ENCODE data around the gene FMNL3. TPM values are rescaled to one million over a fixed set of nuclear protein-coding genes. Genes with fewer than 3 reads are reported as not detected.

FMNL3 gene
- total and polyA plus RNA-seq, 2 experiments from 2014 or later = 8.7 to 32.6 TPM

DNA sequence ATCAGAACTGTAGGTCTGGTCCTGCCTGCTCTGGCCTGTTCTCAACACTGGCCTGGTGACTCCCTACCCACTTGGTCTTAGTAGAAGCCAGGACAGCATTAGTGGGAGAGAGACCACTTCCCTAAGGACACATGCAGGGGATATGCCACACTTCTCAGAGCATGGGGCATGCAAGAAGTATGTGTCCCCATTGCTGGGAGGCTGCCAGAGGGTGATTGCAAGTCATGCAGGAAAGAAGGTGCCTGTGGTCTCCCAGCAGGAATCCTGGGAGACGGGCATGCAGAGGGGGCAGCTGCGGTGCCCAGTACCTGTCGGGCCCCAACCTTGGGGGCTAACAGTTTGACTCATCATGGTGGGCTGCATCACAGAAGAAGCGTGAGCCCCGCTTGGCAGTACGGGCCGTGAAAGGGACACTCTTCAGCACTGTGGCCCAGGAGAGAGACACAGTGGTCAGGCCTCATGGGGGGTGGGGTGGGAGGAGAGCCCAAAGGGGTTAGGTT, 60.8 kb downstream of the FMNL3 start:
- ATAC-seq = no peak
- H3K27ac Mint-ChIP-seq = no peak overlapping the region

DNA sequence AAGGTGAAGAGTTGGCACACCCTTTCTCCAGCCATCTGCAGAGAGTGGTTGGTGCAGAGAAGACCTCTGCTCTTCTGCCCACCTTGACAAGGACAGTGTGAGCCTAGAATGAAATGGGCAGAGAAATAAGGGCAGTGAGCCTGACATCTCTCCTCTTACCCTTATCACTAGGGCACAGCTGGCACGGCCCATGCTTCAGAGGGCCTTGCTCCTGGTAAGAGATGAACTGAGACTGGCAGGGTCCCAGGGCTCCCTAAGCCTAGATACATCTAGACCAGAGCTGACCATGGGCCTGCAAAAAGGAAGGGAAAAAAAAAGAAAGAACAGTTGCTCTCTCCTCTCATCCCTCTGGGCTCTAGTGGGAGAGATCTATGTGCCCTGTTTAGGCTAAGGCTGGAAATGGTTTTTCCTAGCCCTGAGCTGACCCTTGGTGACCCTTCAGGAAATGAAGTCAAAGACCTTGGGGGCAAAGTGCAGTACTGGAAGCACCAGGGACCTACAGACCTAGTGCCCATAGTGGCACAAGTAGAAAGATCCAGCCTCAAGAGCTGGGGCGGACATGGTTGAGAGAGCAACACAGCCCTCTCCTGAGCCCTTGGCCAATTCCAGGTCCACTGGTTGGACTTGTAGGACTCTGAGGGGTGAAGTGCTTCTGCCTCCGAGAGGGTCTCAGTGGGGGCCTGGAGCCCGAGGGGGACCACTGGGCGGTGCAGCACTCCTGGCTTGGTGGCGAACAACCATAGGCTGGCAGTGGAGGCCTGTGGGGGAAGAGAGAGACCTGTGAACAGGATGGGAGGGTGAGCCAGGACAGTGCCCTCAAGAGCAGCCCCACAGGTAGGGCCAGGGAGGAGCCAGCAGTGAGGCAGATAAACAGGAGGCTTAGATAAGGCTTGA, 61.8 kb downstream of the FMNL3 start:
- Histone ChIP-seq H3K4me3 (no peak overlapping the region), H3K79me2 (replicated peaks; ENCODE audit: insufficient read depth) (no peaks in the 10 kb centered on the region), H3K4me2 (no peak overlapping the region), H2AFZ (no peak overlapping the region), H3K9me2 (ENCODE audit: insufficient read depth) (no peaks in the 10 kb centered on the region), H3K4me1 (ENCODE audit: insufficient read depth) (peaks cover 2% of the 10 kb centered on the region; the same call in 1 of the 2 replicates), H3K27me3 (ENCODE audit: insufficient read depth) (no peaks in the 10 kb centered on the region), H3F3A (replicated peaks; ENCODE audit: low read depth) (no peaks in the 10 kb centered on the region), H3K27ac (ENCODE audit: low read depth) (peak overlapping the region; percentile 42; the same call in 1 of the 2 replicates), H3K36me3 (ENCODE audit: insufficient read depth) (peaks cover 4% of the 10 kb centered on the region), H4K20me1 (replicated peaks; ENCODE audit: insufficient read depth) (peaks cover 3% of the 10 kb centered on the region; the same call in 1 of the 2 replicates)
- TF ChIP-seq NANOG (IDR thresholded peaks at IDR 0.05; ENCODE audit: borderline replicate concordance) = no peak
- TF ChIP-seq, protein P1, sequence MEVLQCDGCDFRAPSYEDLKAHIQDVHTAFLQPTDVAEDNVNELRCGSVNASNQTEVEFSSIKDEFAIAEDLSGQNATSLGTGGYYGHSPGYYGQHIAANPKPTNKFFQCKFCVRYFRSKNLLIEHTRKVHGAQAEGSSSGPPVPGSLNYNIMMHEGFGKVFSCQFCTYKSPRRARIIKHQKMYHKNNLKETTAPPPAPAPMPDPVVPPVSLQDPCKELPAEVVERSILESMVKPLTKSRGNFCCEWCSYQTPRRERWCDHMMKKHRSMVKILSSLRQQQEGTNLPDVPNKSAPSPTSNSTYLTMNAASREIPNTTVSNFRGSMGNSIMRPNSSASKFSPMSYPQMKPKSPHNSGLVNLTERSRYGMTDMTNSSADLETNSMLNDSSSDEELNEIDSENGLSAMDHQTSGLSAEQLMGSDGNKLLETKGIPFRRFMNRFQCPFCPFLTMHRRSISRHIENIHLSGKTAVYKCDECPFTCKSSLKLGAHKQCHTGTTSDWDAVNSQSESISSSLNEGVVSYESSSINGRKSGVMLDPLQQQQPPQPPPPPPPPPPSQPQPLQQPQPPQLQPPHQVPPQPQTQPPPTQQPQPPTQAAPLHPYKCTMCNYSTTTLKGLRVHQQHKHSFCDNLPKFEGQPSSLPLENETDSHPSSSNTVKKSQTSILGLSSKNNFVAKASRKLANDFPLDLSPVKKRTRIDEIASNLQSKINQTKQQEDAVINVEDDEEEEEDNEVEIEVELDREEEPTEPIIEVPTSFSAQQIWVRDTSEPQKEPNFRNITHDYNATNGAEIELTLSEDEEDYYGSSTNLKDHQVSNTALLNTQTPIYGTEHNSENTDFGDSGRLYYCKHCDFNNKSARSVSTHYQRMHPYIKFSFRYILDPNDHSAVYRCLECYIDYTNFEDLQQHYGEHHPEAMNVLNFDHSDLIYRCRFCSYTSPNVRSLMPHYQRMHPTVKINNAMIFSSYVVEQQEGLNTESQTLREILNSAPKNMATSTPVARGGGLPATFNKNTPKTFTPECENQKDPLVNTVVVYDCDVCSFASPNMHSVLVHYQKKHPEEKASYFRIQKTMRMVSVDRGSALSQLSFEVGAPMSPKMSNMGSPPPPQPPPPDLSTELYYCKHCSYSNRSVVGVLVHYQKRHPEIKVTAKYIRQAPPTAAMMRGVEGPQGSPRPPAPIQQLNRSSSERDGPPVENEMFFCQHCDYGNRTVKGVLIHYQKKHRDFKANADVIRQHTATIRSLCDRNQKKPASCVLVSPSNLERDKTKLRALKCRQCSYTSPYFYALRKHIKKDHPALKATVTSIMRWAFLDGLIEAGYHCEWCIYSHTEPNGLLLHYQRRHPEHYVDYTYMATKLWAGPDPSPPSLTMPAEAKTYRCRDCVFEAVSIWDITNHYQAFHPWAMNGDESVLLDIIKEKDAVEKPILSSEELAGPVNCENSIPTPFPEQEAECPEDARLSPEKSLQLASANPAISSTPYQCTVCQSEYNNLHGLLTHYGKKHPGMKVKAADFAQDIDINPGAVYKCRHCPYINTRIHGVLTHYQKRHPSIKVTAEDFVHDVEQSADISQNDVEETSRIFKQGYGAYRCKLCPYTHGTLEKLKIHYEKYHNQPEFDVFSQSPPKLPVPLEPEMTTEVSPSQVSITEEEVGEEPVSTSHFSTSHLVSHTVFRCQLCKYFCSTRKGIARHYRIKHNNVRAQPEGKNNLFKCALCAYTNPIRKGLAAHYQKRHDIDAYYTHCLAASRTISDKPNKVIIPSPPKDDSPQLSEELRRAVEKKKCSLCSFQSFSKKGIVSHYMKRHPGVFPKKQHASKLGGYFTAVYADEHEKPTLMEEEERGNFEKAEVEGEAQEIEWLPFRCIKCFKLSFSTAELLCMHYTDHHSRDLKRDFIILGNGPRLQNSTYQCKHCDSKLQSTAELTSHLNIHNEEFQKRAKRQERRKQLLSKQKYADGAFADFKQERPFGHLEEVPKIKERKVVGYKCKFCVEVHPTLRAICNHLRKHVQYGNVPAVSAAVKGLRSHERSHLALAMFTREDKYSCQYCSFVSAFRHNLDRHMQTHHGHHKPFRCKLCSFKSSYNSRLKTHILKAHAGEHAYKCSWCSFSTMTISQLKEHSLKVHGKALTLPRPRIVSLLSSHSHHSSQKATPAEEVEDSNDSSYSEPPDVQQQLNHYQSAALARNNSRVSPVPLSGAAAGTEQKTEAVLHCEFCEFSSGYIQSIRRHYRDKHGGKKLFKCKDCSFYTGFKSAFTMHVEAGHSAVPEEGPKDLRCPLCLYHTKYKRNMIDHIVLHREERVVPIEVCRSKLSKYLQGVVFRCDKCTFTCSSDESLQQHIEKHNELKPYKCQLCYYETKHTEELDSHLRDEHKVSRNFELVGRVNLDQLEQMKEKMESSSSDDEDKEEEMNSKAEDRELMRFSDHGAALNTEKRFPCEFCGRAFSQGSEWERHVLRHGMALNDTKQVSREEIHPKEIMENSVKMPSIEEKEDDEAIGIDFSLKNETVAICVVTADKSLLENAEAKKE (CRISPR knock-in tag; IDR thresholded peaks at IDR 0.05) = no peak
- TF ChIP-seq POLR2AphosphoS5 (IDR thresholded peaks at IDR 0.05; ENCODE audit: low read depth) = no peak
- no peak for TF ChIP-seq ZNF331 (CRISPR knock-in tag; IDR thresholded peaks at IDR 0.05; ENCODE audit: low read depth)
- Mint-ChIP-seq H3K27ac (peak overlapping the region; percentile 21), H3K9me3 (no peaks in the 10 kb centered on the region), H3K4me1 (peaks cover 24% of the 10 kb centered on the region), H3K36me3 (ENCODE audit: low read depth) (peaks cover 64% of the 10 kb centered on the region), H3K4me3 (no peak overlapping the region), H3K27me3 (ENCODE audit: insufficient read depth, low read depth, poor library complexity) (peaks cover 22% of the 10 kb centered on the region)
- no peak for ATAC-seq
- no peak for DNase-seq (ENCODE audit: low spot score)

More for the DNA sequence above, 60.8 kb downstream of the FMNL3 start:
- no peak overlapping the region for H3K4me3 Mint-ChIP-seq
- Histone ChIP-seq H3K4me3 (no peak overlapping the region), H3K36me3 (ENCODE audit: insufficient read depth) (peaks cover 9% of the 10 kb centered on the region), H3K4me1 (ENCODE audit: insufficient read depth) (no peaks in the 10 kb centered on the region), H4K20me1 (replicated peaks; ENCODE audit: insufficient read depth) (no peaks in the 10 kb centered on the region; the same call in 1 of the 2 replicates), H2AFZ (no peak overlapping the region), H3K27ac (ENCODE audit: low read depth) (no peak overlapping the region), H3K9me2 (ENCODE audit: insufficient read depth) (no peaks in the 10 kb centered on the region), H3F3A (replicated peaks; ENCODE audit: low read depth) (no peaks in the 10 kb centered on the region), H3K4me2 (no peak overlapping the region), H3K27me3 (ENCODE audit: insufficient read depth) (no peaks in the 10 kb centered on the region), H3K79me2 (replicated peaks; ENCODE audit: insufficient read depth) (no peaks in the 10 kb centered on the region)
- DNase-seq (ENCODE audit: low spot score) = no peak
- peaks cover 17% of the 10 kb centered on the region for H3K4me1 Mint-ChIP-seq
- TF ChIP-seq CREB1 (CRISPR knock-in tag; IDR thresholded peaks at IDR 0.05; ENCODE audit: low read depth) (no peak), NANOG (IDR thresholded peaks at IDR 0.05; ENCODE audit: borderline replicate concordance) (no peak)
- peaks cover 22% of the 10 kb centered on the region for H3K27me3 Mint-ChIP-seq (ENCODE audit: insufficient read depth, low read depth, poor library complexity)
- no peaks in the 10 kb centered on the region for H3K9me3 Mint-ChIP-seq
- H3K36me3 Mint-ChIP-seq (ENCODE audit: low read depth) = peaks cover 70% of the 10 kb centered on the region
